OCI-LY7 (cell line): ENCODE measurements around the gene AGPAT3.

Source experiments
- CTCF ChIP-seq: fragments of 200-600 bp; sonication (generic); conservative IDR thresholded peaks from 2 replicates; pipeline ENCODE4 v1.5.1; 2014; ENCODE audit warnings: mild to moderate bottlenecking, antibody characterized with exemption, low read length, moderate library complexity, mixed read lengths
- EZH2phosphoT487 ChIP-seq: fragments of 200-600 bp; sonication (generic); IDR thresholded peaks from 2 replicates; pipeline ENCODE4 v1.6.1; 2018; ENCODE audit warnings: low read depth, borderline replicate concordance, mild to moderate bottlenecking, mixed run types, antibody characterized with exemption, low read length, moderate library complexity, mixed read lengths

GRCh38 chr21:43851593-43851992, 13.4 kb upstream of the AGPAT3 start:
- TF ChIP-seq CTCF (no peak), EZH2phosphoT487 (no peak)
